Measurements from ENCODE around the gene EPHX1. TPM values are rescaled to one million over a fixed set of nuclear protein-coding genes. Genes with fewer than 3 reads are reported as not detected.

The EPHX1 gene
- total RNA-seq, 1 donor from 2014 or later: 15.8 TPM

DNA sequence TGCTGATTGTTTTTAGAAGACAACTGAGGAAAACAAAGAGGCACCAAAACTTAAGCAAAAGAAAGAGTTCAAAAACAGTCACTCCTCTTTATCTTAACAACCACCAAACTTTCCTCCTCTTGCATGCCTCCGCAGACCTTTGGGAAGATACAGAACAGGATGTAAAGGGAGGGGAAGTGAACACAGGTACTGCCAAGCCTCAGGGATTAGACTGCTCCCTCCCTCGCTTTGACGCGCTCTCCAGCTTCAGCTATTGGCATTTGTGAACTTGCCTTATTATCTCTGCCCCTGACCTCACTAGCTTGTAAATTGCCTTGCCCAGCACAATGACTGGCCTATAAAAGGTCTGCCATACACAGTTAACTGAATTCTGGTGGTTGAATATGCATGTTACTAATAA is 37.1 kb upstream of the EPHX1 start:
- no peaks in the 10 kb centered on the region for H3K9me3 Mint-ChIP-seq
- TF ChIP-seq, protein P1, sequence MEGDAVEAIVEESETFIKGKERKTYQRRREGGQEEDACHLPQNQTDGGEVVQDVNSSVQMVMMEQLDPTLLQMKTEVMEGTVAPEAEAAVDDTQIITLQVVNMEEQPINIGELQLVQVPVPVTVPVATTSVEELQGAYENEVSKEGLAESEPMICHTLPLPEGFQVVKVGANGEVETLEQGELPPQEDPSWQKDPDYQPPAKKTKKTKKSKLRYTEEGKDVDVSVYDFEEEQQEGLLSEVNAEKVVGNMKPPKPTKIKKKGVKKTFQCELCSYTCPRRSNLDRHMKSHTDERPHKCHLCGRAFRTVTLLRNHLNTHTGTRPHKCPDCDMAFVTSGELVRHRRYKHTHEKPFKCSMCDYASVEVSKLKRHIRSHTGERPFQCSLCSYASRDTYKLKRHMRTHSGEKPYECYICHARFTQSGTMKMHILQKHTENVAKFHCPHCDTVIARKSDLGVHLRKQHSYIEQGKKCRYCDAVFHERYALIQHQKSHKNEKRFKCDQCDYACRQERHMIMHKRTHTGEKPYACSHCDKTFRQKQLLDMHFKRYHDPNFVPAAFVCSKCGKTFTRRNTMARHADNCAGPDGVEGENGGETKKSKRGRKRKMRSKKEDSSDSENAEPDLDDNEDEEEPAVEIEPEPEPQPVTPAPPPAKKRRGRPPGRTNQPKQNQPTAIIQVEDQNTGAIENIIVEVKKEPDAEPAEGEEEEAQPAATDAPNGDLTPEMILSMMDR (conservative IDR thresholded peaks at IDR 0.05): no peak
- no peak overlapping the region for H3K27ac Mint-ChIP-seq (ENCODE audit: unreplicated experiment)
- peak overlapping the region; percentile 20 for H3K4me3 Mint-ChIP-seq
- H3K27me3 Mint-ChIP-seq (ENCODE audit: low read depth): no peaks in the 10 kb centered on the region
- DNase-seq (ENCODE audit: low read depth, low spot score): no peak
- peaks cover 47% of the 10 kb centered on the region for H3K4me1 Mint-ChIP-seq
- H3K36me3 Mint-ChIP-seq (ENCODE audit: low read depth): no peaks in the 10 kb centered on the region

DNA sequence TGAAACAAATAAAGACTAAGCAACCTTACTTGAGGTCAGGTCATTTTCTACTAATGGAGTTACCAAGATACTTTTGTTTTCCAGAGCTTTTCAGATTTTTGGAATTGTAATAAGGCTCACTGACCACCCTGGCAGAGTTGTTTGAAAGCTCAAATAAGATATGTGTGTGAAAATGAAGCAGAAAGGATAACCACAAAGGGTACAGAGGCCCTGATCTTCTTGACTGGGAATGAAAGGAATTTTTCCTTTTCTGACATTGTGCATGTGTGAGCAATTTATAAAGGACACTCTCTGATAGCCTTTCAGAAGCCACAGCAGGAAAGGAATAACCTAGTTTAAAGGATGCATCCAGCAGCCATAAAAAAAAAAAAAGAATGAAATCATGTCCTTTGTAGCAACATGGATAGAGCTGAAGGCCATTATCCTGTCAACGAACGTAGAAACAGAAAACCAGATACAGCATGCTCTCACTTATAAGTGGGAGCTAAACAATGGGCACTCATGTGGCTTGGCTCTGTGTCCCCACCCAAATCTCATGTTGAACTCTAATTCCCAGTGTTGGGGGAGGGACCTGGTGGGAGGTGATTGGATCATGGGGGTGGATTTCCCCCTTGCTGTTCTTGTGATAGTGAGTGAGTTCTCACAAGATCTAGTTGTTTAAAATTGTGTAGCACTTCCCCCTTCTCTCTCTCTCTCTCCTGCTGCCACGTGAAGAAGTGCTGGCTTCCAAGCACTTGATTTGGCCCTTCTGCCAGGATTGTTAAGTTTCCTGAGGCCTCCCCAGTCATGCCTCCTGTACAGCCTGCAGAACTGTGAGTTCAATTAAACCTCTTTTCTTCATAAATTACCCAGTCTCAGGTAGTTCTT is 35.4 kb upstream of the EPHX1 start:
- no peak for DNase-seq (ENCODE audit: low read depth, low spot score)
- no peaks in the 10 kb centered on the region for H3K9me3 Mint-ChIP-seq
- peaks cover 40% of the 10 kb centered on the region for H3K4me1 Mint-ChIP-seq
- no peak overlapping the region for H3K27ac Mint-ChIP-seq (ENCODE audit: unreplicated experiment)
- no peaks in the 10 kb centered on the region for H3K36me3 Mint-ChIP-seq (ENCODE audit: low read depth)
- no peaks in the 10 kb centered on the region for H3K27me3 Mint-ChIP-seq (ENCODE audit: low read depth)
- TF ChIP-seq, protein P1 (conservative IDR thresholded peaks at IDR 0.05): no peak
- H3K4me3 Mint-ChIP-seq: peak overlapping the region; percentile 29

DNA sequence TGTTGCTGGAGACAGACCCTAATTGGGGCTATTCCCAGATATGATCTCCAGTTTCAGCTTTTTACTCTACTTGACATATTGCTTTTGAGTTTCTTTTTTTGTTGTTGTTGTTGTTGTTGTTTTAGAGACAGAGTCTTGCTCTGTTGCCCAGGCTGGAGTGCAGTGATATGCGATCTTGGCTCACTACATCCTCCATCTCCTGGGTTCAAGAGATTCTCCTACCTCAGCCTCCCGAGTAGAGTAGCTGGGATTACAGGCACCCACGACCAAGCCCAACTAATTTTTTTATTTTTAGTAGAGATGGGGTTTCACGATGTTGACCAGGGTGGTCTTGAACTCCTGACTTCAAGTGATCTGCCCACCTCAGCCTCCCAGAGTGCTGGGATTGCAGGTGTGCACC is 33.6 kb upstream of the EPHX1 start:
- H3K9me3 Mint-ChIP-seq: no peaks in the 10 kb centered on the region

DNA sequence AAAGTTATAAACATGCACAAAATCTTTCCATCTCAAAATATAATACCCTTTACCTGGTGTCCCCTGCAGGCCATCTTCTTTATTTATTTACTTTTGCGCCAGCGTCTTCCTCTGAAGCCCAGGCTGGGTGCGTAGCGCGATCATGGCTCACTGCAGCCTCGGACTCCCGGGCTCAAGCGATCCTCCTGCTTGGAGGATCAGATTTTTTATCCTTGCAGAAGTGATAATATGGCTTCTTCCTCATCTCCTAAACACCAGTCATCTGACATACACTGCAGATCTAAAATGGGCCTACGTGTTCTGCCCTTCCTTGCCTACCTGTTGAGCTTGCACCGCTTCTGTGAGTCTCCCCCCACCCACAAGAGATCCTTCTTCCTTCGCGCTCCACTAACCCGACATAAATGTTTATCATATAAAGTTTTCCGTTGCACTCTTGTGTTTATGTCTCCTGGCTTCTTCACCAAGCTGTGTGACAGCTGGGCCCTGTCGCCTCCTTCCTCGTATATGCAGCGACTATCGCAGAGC is 32.8 kb upstream of the EPHX1 start:
- no peaks in the 10 kb centered on the region for H3K36me3 Mint-ChIP-seq (ENCODE audit: low read depth)
- peaks cover 37% of the 10 kb centered on the region for H3K4me1 Mint-ChIP-seq
- H3K27ac Mint-ChIP-seq (ENCODE audit: unreplicated experiment): no peak overlapping the region
- TF ChIP-seq, protein P1 (conservative IDR thresholded peaks at IDR 0.05): no peak
- no peak for DNase-seq (ENCODE audit: low read depth, low spot score)
- H3K27me3 Mint-ChIP-seq (ENCODE audit: low read depth): no peaks in the 10 kb centered on the region
- H3K4me3 Mint-ChIP-seq: no peak overlapping the region
- H3K9me3 Mint-ChIP-seq: no peaks in the 10 kb centered on the region

More for the DNA sequence above, 33.6 kb upstream of the EPHX1 start:
- Mint-ChIP-seq H3K4me3 (no peak overlapping the region), H3K36me3 (ENCODE audit: low read depth) (no peaks in the 10 kb centered on the region), H3K27ac (ENCODE audit: unreplicated experiment) (no peak overlapping the region), H3K27me3 (ENCODE audit: low read depth) (no peaks in the 10 kb centered on the region), H3K4me1 (peaks cover 42% of the 10 kb centered on the region)
- TF ChIP-seq, protein P1 (conservative IDR thresholded peaks at IDR 0.05): no peak
- DNase-seq (ENCODE audit: low read depth, low spot score): no peak

DNA sequence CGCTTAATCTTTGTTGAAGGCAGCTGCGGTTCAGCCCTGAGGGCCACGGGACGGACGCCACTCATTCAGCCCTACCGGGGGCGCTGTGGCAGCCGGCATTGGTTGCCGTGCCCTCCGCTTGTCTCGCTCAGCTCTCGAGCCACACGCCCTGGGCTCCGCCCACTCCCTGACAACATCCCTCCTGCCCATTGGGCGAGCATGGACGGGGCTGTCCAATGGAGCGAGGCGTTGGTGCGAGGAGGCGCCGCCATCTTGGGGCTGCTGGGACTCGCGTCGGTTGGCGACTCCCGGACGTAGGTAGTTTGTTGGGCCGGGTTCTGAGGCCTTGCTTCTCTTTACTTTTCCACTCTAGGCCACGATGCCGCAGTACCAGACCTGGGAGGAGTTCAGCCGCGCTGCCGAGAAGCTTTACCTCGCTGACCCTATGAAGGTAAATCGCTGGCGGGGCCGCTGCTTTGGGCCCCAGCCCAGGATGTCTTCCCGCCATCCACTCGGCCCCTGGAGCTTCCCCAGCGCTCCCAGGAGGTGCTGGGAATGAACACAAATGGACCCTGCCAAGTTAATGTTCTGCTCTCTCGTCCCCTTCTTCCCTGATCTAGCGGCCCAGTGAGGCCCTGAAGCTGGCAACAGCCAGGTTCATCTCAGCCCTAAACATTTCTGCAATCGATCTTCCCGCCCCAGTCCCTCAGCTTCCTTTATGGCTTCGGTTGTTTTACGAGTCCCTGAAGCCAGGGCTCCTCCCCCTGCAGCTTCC is 32.2 kb upstream of the EPHX1 start, which contains the start of gene SRP9:
Gene SRP9 (plus strand): TSS at position 244 of the 754 bp plus-strand sequence. CDS start 115 bp downstream, at position 359.
- TF ChIP-seq, protein P1 (conservative IDR thresholded peaks at IDR 0.05): peak; percentile 86
- peak; percentile 98 for DNase-seq (ENCODE audit: low read depth, low spot score)
- Mint-ChIP-seq H3K27me3 (ENCODE audit: low read depth) (no peaks in the 10 kb centered on the region), H3K36me3 (ENCODE audit: low read depth) (peaks cover 5% of the 10 kb centered on the region), H3K27ac (ENCODE audit: unreplicated experiment) (no peak within 1 kb of the TSS), H3K9me3 (no peaks in the 10 kb centered on the region), H3K4me3 (no peak within 1 kb of the TSS), H3K4me1 (peaks cover 37% of the 10 kb centered on the region)

Data from neural crest cell (in vitro differentiated cells).